ENCODE data around the gene CCDC197.
A peak's percentile ranks its signal among the peaks of the same experiment; 100 is the strongest.

The CCDC197 gene

DNA sequence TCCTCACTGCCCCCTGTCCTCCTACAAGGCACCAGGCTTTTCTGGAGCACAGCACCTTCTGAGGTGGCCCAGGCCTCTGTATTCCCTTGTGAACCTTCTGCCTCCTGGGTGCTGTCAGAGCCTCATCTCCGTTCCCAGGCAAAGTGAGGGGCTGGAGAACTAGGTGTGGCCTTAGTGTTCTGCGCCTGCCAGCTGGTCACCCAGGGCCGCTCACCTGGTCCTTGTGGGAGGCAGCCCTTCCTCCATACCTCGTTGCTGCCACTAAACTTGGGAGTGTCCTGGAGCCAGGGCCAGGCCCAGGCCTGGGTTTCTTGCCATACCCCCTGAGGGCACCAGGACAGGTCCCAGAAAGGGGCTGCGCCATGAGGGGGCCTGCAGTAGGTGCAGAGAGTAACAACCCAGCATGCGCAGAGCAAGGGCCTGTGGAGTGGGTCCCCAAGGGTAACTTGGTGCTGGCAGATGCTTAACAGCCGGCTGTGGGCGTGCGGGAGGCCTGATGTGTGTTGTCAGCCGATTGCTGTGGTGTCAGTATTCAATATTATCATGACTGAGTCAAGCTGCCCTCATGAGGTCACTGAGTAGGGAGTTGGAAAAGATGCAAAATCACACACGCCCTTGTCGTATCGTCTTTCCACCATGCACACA lies 46.1 kb downstream of the CCDC197 start:
- no peak for DNase-seq (ENCODE audit: low spot score)

DNA sequence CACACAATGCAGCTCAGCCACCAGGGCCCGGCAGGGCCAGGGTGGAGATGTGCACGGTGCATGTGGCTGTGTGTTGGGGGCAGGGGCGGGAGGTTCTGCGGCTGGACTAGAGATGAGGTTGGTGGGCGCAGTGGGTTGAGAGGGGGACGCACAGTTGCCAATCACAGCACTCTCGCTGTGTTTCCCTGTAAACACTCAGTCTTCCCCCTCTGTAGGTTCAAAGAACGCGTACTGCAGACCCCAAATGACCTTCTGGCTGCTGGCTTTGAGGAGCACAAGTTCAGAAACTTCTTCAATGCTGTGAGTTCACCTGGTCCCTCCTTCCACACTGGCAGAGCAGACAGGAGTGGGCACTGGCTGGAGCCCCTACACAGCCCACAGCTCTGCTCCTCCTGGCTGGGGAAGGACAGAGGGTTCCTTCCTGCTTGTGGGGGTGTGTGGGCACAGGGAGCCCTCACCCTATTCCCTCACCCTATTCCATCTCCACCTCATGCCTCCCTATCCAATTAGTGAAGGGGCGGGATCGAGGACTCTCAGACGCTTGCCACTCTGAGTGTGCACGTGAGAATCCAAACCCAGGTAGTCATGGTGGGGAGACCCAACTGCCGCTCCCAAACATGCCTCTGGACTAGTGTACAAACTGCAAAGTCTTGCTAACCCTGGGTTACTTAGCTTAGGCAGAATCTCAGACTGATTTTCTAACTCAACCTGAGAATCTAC lies 46.8 kb downstream of the CCDC197 start:
- no peak for DNase-seq (ENCODE audit: low spot score)

DNA sequence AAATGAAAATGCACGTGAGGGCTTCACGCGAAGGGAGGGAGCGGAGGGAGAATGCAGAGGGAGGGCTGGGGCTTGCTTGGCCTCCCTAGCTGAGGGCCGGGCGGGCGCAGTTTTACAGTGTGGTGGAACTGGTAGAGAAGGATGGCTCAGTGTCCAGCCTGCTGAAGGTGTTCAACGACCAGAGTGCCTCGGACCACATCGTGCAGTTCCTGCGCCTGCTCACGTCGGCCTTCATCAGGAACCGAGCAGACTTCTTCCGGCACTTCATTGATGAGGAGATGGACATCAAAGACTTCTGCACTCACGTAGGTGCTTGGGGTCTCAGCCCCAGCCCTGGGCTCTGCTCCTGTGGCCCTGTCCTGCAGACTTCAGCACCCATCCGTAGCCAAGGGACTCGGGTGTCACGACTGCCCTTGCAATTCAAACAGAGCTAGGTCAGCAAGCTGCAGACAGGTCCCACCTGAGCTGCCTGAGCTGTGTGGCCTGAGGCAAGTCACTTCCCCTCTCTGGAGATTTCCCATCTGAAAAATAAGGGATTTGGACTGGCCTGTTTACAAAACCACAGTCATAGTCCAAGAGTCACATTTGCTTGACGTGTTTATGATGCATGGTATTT lies 47.5 kb downstream of the CCDC197 start:
- DNase-seq (ENCODE audit: low spot score): no peak

DNA sequence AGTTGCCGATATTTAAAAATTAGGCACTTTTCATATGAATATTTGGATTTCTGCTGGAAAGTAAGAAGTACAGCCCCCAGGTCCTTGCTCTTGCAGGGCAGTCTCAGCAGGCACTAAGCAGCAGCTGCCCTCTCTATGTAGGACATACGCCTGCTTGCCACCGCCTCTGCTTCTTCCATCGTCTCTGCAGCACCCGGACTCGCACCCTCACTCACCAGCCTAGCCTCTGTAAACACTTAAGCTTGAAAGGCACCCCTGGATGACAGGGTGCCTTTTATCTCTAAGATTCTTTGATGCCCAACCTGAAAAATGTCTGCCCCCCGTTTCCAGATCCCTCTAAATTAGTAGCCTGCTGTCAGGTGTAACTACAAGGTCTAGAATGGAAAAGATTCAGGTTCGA lies 48.0 kb downstream of the CCDC197 start:
- no peak for DNase-seq (ENCODE audit: low spot score)

DNA sequence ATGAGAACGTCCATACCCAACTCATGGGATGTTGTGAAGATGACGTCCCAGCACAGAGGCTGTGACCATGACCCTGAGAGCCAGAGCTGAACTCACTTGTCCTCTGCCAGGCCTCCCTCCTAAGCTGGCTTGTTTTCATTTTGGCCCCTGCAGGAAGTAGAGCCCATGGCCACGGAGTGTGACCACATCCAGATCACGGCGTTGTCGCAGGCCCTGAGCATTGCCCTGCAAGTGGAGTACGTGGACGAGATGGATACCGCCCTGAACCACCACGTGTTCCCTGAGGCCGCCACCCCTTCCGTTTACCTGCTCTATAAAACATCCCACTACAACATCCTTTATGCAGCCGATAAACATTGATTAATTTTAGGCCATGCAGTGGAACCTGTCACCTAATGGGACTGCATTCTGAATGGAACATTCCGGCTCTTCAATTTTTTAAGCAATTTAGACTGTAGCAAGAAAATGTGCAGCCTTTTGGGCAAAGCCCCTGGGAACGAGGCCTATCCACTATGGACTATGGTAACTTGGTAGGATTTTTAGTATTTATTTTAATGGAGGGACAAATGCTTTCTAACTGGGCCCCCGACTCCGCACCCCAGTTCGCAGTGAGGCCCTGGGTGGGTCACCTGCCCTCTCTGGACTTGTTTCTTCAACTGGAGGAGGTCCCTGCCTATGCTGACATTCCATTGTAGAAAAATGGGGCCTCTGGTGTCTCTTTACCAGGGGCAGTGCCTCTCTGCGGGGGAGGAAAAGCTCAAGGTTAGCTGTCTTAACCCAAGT lies 48.7 kb downstream of the CCDC197 start:
- no peak for DNase-seq (ENCODE audit: low spot score)

DNA sequence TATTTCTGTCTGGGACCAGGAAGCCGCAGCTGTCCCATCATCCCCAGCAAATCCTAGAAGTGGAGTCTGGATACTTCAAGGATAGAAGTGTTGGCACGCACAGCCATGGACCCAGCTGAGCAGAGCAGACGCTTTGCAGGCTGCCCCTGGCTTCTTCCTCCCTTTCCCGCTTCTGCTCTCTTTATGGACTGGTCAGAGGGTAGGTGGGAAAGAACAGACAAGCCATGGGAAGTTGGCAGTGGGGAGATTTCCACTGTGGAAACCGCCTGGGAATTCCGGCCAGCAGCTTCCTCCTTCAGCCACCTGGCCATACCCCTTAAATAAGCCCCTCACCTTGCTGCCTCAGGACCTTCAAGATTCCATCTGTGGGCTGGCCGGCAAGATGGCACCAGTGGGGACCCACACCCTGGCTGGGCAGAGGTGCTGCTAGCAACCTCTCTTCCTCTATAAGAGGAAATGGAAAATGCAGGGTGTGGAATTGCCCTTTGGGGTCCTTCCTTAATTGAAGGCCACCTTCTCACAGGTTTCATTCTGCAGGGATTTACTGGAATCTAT lies 49.7 kb downstream of the CCDC197 start:
- DNase-seq (ENCODE audit: low spot score): no peak

DNA sequence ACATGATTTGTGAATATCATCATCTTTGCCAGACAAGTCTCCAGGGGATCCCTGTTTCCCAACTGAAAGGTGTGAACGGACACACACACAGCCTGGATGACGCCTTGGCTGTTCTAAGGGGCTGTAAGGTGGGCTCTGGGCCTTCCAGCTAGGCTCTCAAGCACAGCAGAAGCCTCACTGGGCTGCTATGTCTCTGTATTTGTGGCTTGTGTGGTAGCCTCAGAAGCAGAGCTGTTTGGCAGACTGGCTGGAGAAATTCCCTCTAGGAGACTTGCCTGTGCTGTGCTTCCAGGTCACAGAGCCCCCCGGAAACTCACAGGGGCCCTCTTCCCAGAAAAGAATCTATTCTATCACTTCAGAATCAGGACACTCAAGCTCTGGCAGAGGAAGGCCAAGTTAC lies 50.5 kb downstream of the CCDC197 start:
- DNase-seq (ENCODE audit: low spot score): no peak

DNA sequence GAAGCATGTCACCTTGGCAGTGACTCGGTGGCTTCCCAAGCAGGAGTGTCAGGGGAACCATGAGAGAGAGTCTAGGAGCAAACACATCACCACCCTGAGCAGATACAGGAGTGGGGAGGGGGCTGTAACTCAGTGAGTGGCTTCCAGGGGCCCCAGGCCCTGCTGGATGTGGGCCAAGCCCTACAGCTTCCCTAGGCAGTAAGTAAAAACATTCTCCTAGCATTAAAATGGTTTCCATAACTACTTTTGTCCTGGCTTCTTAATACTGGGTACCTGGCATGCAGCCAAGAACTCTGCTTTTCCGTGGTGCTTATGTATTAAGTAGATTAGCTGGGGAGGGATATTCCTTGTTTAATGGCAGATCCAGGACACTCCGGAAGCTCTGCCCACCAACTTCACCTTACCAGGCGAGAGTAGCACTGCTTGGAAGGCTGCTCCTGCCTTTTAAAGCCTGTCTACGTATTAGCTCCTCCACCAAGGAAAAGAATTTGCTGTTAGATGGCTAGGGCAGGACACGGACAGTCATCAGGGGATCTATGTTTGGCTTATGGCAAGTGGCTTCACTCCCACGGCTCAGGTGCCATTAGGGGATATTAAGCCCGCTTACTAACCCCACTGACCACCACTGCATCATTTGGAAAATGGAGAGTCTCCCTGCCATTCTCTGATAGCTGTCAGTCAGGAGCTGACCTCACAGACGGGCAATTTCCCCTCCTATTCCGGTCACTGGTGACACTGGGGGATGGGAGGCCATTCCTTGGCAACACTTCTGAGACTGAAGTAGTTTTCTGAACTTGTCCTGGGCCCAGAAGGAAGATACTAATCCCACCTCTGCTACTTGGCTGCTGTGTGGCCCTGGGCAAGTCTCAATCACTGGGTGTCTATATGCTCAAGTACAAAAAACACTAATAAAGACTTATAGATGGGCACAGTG lies 51.9 kb downstream of the CCDC197 start:
- DNase-seq (ENCODE audit: low spot score): no peak

DNA sequence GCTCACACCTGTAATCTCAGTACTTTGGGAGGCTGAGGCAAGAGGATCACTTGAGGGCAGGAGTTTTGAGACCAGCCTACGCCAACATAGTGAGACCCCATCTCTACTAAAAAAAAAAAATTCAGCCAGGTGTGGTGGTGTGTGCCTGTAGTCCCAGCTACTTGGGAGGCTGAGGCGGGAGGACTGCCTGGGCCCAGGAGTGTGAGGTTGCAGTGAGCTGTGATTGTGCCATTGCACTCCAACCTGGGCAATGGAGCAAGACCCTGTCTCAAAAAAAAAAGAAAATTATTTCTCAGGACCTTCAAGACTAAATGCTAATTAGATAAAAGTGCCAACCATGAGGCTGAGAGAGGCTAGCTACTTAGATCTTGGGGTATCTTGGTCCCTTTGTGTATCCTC lies 52.5 kb downstream of the CCDC197 start:
- DNase-seq (ENCODE audit: low spot score): no peak

DNA sequence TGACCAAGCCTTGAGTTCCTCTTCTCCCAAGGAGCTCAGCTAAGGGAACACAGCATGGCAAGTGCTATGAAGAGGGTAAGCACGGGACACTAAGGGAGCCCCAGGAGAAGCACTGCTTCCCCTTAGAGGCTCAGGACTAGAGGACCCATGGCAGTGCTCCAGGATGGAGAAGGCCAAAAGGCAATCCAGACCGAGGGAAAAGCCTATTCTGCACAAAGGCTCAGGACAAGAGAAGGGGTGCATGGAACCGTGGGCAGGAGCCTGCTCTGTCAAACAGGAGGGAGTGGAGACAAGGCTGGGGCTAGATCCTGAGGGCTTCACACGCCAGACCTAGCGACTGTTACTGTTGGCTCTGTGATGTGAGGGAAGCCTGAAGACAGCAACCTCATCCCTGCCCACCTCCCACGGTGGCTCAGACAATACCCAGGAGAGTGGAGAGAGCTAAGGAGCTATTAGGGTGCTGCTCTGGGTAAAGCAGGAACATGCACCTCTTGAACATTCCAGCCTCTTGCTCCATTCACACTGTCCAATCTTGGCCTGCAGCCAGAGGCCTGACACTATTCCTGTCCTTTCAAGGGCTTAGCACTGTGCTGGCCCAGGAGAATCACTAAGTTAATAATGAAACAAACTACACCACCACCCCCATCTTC lies 53.3 kb downstream of the CCDC197 start:
- no peak for DNase-seq (ENCODE audit: low spot score)

DNA sequence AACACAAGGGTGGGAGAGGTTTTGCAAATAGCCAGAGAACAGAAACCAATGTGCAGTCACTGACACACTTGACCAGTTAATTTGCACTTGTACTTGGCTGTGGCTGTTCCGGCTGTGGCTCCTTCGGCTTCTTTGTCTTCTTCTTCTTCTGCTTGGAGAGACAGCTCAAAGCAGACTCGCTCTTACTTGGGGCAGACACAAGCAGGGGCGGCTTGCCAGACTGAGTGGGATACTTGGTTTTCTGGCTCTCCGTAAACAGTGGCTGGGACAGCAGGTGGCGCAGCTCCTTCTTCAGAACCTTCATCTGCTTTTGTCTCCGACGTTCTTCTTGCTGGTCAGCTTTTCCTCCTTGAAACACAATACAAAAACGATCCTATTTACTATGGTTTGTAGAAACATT lies 54.0 kb downstream of the CCDC197 start:
- peak; percentile 74 for DNase-seq (ENCODE audit: low spot score)

DNA sequence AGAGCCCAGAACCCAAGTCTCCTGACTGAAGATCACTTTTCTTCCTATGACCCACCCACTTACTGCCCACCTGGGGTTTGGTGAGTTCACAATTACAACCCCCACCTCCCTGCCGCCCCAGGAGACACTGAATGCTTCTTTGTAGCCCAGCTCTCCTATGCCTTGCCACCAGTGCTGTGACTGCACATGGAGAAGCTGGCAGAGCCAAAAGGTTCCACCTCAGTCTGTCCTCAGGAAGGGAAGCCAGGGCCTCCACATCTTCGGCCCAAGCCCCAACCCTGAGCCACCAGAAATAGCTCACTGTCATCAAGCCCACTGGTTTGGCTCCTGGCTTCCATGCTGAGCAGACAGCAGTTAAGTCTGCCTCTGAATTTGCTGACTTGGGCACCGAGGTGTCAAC lies 54.7 kb downstream of the CCDC197 start:
- no peak for DNase-seq (ENCODE audit: low spot score)

DNA sequence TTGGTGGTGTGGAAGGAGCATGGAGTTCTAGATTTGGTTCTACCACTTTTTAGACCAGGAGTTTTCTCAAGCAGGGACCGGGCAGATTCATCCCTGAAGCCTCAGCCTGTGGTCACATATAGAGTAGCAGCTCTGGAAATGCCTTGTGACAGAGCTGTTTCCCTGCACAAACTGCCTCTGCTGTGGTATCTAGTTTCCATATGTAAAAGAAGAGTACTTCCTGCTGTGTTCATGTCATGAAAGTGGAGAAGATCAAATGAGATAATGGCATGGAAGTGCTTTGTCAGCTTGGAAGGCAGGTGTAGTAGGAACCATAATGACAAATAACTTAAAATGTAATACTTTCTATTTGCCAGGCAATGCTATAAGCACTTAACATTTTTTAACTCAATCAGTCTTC lies 55.1 kb downstream of the CCDC197 start:
- DNase-seq (ENCODE audit: low spot score): no peak

DNA sequence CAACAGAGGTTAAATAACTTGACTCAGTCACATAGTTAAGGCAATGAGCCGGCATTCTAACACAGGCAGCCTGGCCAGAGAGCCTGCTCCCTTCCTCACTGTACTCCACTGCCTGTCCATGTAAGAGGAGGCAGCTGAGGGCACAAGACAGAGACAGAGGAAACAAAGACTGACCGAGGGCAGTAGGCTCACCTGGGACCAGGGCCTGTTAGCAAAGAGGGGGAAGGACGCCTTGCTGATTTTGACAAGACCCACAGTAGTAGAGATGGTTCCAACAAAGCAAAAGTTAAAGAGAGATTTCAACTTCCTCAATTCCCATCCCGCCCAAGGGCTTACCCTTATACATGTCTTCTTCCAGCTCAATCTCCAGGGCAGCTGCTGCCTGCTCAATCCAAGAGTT lies 55.6 kb downstream of the CCDC197 start:
- no peak for DNase-seq (ENCODE audit: low spot score)

DNA sequence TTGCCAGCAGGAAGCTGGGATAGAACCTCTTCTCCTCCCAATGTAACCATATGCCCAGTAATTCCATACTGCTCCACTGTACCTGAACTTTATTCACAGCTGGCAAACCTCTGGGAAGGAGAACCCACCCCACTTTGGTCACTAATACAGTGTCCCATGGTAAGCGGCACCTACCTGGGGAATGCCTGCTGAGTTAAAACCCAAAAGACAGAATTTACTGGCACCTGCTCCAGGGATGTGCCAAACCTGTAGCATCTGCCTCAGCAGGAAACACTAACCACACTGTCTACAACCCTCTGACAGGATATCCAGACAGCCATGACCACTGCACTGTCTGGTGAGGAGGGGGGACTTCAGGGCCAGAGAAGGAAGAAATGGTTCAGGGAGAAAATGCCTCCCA lies 57.3 kb downstream of the CCDC197 start:
- no peak for DNase-seq (ENCODE audit: low spot score)

DNA sequence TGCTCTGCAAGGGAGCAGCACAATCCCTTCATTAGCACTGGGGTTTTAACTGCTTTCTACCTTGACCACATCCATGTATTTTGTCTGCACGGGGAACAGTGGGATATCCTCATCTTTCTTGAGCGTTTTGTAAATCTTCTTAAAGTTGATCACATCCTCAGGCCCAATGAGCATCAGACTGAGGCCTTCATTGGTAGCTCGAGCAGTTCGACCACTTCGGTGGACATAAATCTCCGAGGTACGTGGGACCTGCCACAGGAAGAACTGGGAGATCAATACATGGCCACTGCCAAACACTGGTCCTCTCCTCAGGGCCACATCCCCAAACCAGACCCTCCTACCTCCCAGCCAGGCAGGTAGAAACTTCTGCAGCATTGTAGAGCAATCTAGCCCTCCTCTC lies 57.8 kb downstream of the CCDC197 start:
- no peak for DNase-seq (ENCODE audit: low spot score)

DNA sequence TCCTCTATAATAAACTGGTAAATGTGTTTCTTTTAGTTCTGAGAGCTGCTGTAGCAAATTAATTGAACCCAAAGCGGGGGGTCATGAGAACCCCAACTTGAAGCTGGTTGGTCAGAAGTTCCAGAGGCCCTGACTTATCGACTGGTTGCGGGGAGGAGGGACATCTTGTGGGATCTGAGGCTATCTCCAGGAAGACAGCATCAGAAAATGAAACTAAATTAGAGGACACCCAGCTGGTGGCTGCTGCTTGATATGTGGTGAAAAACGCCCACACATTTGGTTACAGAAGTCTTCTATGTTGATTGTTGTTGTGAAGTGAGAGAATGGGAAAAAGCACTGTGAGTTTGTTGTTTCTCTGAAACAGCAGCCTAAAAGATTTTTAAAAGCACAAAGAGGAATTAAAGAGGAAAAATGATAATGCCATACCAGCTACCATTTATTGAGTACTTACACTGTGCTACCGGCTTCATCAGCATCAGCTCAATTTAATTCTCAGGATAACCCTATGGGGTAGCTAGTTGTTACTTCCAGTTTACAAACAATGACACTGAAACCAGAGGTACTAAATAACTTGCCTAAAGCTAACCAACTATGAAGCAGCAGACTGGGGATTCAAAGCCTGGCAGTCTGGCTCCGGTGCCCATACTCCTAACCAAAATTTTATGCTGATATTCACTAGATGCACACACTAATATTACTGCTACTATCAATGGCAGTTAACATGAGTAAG lies 59.6 kb downstream of the CCDC197 start:
- no peak for DNase-seq (ENCODE audit: low spot score)

DNA sequence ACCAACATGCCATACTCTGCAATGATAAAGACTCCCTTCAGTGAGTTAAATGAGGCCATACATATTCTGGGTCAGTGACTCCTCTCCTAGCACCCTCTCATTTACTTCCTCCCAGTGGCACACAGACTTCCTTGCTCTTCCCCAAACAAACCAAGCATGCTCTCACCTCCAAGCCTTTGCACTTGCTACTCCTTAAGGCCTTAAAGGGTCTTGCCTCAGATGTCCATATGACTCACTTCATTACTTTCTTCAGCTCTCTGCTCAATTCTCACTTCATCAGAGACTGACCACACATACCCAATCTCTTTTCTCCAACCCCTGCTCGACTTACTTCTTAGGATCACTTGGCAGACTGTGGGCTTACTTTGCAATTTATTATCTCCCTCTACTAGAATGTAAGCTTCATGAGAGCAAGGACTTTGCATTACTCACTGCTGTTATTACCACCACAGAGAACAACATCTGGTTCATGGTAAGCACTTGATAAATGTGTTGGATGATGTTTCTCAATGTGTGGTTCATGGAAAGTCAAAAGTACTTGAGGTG lies 61.1 kb downstream of the CCDC197 start:
- no peak for DNase-seq (ENCODE audit: low spot score)

Measured in globus pallidus (tissue), 1 donor.